ENCODE results near the gene CCDC38.
A peak's percentile ranks its signal among the peaks of the same experiment; 100 is the strongest.
"Not testable (repeated sequence)": the region's sequence is repeated elsewhere in the genome, so short reads cannot be mapped to it uniquely, and the experiment has no call there.

The CCDC38 gene

DNA sequence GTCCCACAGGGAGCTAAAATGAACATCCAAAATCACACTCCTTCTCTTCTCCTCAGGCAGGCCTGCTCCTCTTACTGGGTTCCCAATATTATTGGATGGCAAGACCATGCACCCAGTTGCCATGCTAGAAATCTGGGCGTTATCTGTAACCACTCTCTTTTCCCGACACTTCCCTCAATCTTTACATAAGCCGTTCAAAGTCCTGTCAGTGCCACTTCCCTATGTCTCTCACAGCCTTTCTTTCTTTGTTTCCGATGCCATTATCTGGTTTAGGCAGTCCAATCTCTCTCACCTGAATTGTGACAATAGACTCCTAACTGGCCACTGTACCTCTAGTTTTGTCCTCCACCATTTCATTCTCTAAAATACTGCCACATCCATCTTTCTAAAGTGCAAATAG, 59.5 kb downstream of the CCDC38 start:
- DNase-seq (ENCODE audit: low spot score), result no peak

DNA sequence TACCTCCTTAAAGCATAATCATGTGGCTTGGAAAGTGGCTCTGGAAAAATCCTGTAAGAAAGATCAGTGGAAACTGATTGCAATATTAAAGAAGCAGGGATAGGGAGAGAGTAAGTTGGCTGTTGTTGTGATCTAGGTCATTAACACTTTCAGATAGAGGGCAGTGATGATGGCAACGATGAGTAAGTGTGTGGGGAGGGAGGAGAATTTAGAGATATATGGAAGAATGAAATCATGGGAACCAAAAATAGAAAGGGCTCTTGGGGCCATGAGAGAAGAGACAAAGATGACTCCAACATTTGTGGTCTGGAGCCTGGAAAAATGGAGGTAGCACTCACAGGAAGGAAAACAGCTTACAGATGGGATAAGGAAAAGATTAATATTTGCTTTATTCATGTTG, 60.3 kb downstream of the CCDC38 start:
- DNase-seq (ENCODE audit: low spot score), result peak; percentile 42

GRCh38 chr12:95881331-95881955, 61.0 kb downstream of the CCDC38 start:
- no peak for DNase-seq (ENCODE audit: low spot score)

- DNase-seq (ENCODE audit: low spot score), result no peak
These were observed 61.5 kb downstream of the CCDC38 start for GRCh38 chr12:95880895-95881294.

- DNase-seq (ENCODE audit: low spot score), result no peak
These were observed 64.8 kb downstream of the CCDC38 start for GRCh38 chr12:95877622-95878021.

- DNase-seq (ENCODE audit: low spot score), result no peak
These were observed 68.0 kb downstream of the CCDC38 start for GRCh38 chr12:95874452-95874851.

GRCh38 chr12:95870897-95871296, 71.5 kb downstream of the CCDC38 start:
- DNase-seq (ENCODE audit: low spot score), result no peak

DNA sequence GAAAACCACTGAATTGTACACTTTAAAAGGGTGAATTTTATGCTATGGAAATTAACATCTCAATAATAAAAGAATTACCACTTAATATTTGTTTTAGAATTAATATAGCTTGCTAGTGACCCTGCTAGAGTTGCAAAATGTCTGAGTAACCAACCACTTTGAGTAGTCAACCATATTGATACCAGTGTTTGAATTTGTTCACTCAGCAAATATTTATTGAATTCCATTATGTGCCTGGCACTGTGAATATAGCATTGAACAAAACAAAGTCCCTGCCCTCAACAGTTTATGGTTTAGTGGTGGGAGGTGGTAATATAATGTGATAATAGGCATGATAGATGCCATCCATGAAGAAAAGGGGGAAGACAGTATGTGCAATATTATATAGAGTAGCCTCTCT, 79.1 kb downstream of the CCDC38 start:
- DNase-seq (ENCODE audit: low spot score), result no peak

DNA sequence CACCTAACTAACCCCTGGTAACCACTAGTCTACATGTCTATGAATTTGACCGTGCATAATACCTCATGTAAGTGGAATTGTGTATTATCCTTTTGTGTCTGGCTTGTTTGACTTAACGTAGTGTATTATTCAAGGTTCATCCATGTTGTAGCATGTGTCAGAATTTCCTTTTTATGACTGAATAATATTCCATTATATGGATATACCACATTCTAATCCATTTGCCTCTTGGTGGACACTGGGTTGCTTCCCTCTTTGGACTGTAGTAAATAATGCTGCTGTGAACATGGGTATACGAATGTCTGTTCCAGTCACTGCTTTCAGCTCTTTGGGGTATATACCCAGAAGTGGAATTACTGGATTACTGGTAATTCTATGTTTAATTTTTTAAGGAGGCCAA, 80.4 kb downstream of the CCDC38 start:
- no peak for DNase-seq (ENCODE audit: low spot score)

- DNase-seq (ENCODE audit: low spot score), result no peak
These were observed 82.2 kb downstream of the CCDC38 start for GRCh38 chr12:95859947-95860850.

- peak; percentile 25 for DNase-seq (ENCODE audit: low spot score)
These were observed 83.0 kb downstream of the CCDC38 start for GRCh38 chr12:95859344-95859816.

DNA sequence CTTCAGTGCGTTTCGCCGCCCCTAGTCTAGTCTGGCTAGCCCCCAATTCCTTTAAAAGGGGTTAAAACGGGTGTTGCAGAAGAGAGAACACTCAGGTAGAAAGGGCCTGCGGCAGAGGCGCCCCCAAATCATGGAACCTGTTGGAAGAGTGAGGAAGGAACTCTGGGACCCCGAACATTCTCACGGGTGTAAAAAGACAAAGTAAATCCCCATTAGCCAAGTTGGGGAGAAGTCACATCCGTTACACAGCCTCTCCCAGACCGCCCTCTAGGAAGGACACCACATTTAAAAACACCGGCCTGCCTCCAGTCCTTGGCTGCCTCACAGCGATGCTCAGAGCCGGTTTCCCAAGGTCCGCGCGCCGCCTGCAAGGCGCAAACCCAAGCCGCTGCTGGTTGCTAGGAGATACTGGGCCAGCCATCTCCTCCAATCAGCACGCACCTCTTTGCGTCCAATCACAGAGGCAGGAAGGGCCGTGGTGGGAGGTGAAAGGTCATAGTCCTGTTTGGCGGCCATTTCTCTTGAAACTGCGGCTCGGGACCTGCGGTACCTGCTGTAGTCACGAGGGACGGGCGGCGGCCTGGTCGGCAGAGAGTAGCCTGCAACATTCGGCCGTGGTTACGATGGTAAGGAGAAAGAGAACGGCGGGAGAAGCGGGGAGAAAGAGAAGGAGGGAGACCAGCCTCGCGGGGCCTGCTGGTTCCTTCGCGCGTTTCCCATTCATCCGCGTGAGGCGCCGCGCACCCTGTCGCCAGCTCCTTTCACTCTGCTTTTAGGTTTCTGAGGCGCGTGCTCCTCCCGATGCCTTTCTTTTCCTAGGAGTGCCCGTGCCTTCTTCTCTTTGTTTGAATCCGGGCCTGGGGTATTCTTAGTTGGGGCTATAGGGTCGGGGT, 83.7 kb downstream of the CCDC38 start, which contains the start of gene SNRPF:
Gene SNRPF, plus strand, starts transcription at position 502 of the 893 bp plus-strand sequence. Its CDS starts 122 bp downstream, at position 624.
- DNase-seq (ENCODE audit: low spot score), result peak; percentile 100

- DNase-seq (ENCODE audit: low spot score), result no peak
These were observed 84.6 kb downstream of the CCDC38 start for GRCh38 chr12:95857799-95858198.

DNA sequence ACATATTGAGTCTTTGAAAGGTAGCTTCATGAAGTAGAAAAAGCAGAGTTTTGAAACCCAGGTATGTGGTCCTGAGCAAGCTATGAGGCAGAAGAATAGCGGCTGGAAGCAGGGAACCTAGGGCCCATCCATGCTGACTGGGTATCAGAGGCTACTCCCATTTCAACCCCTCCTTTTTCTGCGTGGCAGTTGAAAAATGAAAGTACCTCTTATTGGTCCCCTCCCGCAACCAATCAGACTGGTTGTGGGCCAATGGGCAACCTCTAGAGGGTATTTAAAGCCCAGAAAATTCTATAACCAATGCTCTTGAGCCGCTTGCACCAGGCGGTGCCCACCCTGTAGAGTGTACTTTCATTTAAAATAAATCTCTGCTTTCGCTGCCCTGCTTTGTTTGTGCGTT, 85.3 kb downstream of the CCDC38 start:
- DNase-seq (ENCODE audit: low spot score), result no peak

DNA sequence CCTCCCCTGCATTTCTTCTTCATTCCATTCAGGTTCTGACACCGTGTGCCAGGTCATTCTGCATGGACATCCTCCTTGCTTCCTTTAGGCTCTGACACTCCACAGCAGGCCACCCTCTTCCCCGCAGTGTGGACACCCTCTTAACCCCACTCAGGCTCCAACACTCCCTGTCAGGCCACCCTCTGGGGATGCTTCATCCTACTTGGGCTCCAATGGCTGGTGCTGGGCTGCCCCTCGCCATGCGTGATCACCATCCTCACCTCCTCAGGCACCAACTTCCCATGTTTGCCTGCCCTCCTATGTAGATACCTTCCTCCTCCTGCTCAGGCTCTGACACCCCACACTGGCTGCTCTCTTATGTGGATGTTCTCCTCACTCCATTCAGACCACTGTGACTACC, 90.3 kb downstream of the CCDC38 start:
- no peak for DNase-seq (ENCODE audit: low spot score)

DNA sequence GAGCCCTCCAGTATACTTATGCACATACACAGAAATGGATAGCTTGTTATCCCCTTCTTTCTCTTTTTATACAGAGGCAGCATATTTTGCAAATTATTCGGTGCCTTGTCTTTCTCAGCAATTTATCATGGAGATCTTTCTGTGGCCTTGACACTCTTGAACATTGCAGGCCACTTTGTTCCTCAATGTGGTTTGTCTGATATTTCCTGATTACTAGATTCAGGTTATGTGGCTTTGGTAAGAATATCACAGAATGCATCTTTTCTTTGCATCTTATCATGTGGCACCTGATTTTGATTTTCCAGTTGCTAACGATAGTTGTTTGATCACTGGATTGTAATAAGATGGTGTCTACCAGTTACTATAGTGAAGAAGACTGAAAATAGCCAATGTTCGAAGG, 90.8 kb downstream of the CCDC38 start:
- no peak for DNase-seq (ENCODE audit: low spot score)

- DNase-seq (ENCODE audit: low spot score), result peak; percentile 36
These were observed 93.6 kb downstream of the CCDC38 start for GRCh38 chr12:95848575-95849388.

GRCh38 chr12:95842426-95842825, 100.0 kb downstream of the CCDC38 start:
- DNase-seq (ENCODE audit: low spot score), result not testable (repeated sequence)

DNA sequence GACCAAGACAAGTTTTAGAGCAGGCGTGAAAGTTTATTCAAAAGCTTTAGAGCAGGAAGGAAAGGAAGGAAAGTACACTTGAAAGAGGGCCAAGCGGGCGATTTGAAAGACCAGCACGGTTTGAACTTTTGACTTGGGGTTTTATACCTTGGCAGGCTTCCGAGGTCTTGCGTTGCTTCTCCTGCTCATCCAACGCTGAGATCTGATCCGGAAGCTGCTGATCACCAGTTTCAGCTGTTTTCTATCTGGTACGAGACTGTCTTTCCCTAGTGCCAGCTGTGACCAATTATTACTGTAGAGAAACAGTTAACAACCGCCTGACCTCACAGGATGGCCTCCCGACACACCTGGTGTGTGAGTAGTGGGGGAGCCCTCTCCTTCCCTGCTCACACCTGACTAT, 104.3 kb downstream of the CCDC38 start:
- DNase-seq (ENCODE audit: low spot score), result peak; percentile 42

DNA sequence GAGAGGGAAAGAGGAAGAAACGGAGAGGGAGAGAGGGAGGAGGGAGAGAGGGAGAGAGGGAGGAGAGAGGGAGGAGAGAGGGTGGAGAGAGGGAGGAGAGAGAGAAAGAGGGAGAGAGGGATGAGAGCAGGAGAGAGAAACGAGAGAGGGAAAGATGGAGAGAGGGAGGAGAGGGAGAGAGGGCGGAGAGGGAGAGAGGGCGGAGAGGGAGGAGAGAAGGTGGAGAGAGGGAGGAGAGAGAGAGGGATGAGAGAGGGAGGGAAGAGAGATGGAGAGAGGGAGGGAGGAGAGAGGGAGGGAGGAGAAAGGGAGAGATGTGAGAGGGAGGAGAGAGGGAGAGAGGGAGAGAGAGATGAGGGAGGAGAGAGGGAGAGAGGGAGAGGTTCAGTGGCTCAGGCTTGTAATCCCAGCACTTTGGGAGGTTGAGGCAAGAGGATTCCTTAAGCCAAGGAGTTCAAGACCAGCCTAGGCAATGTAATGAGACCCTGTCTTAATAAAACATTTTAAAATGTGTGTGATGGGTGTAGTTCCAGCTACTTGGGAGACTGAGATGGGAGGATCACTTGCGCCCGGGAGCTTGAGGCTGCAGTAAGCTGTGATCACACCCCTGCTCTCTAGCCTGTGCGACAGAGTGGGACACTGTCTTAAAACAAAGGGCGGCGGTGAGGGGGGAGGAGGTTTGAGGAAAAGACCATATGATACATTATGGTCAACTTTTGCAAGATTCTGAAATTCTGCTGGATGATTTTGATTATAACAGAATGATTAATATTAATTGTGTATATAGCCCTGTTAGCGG, 105.0 kb downstream of the CCDC38 start:
- DNase-seq (ENCODE audit: low spot score), result no peak

Data from AG20443 (cell line).